Fibroblast of mammary gland (primary cell): ENCODE data around the gene SENP3.
A peak's percentile ranks its signal among the peaks of the same experiment; 100 is the strongest.

Experiments
- DNase-seq: peaks from one replicate; pipeline ENCODE4 v3.0.0-alpha.2; 2010; ENCODE audit warnings: low read depth
- H3K4me3 ChIP-seq: 2 replicates; pipeline ENCODE4 v1.5.1; 2011; ENCODE audit warnings: low read depth, mild to moderate bottlenecking, low read length, moderate library complexity; ENCODE audit not compliant: control insufficient read depth
- CTCF ChIP-seq: conservative IDR thresholded peaks from 2 replicates; pipeline ENCODE4 v1.5.1; 2011; ENCODE audit warnings: low read depth, low read length, inconsistent platforms; ENCODE audit not compliant: control insufficient read depth, insufficient read depth

SENP3 gene

GRCh38 chr17:7561589-7562207, at the start of gene SENP3:
TSS of gene SENP3 (plus strand) at chr17:7561919. CDS start at chr17:7563077, 1,158 bp downstream.
- no peak for TF ChIP-seq CTCF
- peak within 1 kb of the TSS; percentile 78 for H3K4me3 ChIP-seq
- peak; percentile 83 for DNase-seq

- TF ChIP-seq CTCF = no peak
- no peak for DNase-seq
- no peak overlapping the region for H3K4me3 ChIP-seq
Measured at GRCh38 chr17:7512105-7512504, 49.6 kb upstream of the SENP3 start.

- H3K4me3 ChIP-seq = no peak overlapping the region
- DNase-seq = no peak
- no peak for TF ChIP-seq CTCF
Measured at GRCh38 chr17:7512824-7513540, 48.7 kb upstream of the SENP3 start.

GRCh38 chr17:7513850-7514419, 47.8 kb upstream of the SENP3 start:
- H3K4me3 ChIP-seq = no peak overlapping the region
- no peak for DNase-seq
- TF ChIP-seq CTCF = no peak

- H3K4me3 ChIP-seq = no peak overlapping the region
- DNase-seq = no peak
- no peak for TF ChIP-seq CTCF
Measured at GRCh38 chr17:7515911-7516610, 45.7 kb upstream of the SENP3 start.

GRCh38 chr17:7523033-7523432, 38.7 kb upstream of the SENP3 start:
- DNase-seq = peak; percentile 20

More at GRCh38 chr17:7523033-7523432, 38.7 kb upstream of the SENP3 start:
- TF ChIP-seq CTCF = peak; percentile 35
- no peak overlapping the region for H3K4me3 ChIP-seq
